ENCODE measurements around the gene CACNA2D3. TPM values are rescaled to one million over a fixed set of nuclear protein-coding genes. Genes with fewer than 3 reads are reported as not detected.

Gene CACNA2D3
- total RNA-seq, 2 donors from 2014 or later = 0.97 TPM; not detected in 1

DNA sequence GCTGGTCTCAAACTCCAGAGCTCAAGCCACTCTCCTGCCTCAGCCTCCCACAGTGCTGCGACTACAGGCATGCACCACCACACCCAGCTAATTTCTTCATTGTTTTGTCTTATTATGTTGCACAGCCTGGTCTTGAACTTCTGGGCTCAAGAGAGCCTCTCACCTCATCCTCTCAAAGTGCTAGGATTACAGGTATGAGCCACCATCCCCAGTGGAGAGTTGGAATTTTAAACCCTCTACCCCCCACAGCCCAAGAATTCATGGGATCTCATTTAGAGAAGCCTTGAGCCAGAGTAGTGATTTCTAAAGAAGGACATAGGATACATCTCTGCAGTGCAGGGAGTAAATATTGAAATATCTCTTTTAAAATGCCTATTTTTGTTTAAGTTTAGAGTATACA is 221.1 kb downstream of the CACNA2D3 start:
- no peaks in the 10 kb centered on the region for H3K9me3 ChIP-seq (ENCODE audit: control insufficient read depth, low read length)
- H3K4me3 Mint-ChIP-seq = no peak overlapping the region
- H3K4me1 ChIP-seq (ENCODE audit: control insufficient read depth, insufficient read depth, low read length) = no peaks in the 10 kb centered on the region
- H3K27me3 ChIP-seq (ENCODE audit: control insufficient read depth, insufficient read depth, low read length, poor library complexity, severe bottlenecking) = no peaks in the 10 kb centered on the region
- no peaks in the 10 kb centered on the region for H3K9me3 Mint-ChIP-seq
- peaks cover 35% of the 10 kb centered on the region for H3K4me1 Mint-ChIP-seq
- no peak overlapping the region for H3K27ac Mint-ChIP-seq
- peak; percentile 54 for DNase-seq
- WGBS, 2 experiments (ENCODE audit: insufficient coverage in 1 of 2, insufficient read length in 1 of 2) = 83 to 96% methylated on average over 1 of the region's 1 CpG
- H3K4me3 ChIP-seq (ENCODE audit: low read length) = no peak overlapping the region
- H3K27me3 Mint-ChIP-seq (ENCODE audit: insufficient read depth) = peaks cover 6% of the 10 kb centered on the region
- TF ChIP-seq, protein P1, sequence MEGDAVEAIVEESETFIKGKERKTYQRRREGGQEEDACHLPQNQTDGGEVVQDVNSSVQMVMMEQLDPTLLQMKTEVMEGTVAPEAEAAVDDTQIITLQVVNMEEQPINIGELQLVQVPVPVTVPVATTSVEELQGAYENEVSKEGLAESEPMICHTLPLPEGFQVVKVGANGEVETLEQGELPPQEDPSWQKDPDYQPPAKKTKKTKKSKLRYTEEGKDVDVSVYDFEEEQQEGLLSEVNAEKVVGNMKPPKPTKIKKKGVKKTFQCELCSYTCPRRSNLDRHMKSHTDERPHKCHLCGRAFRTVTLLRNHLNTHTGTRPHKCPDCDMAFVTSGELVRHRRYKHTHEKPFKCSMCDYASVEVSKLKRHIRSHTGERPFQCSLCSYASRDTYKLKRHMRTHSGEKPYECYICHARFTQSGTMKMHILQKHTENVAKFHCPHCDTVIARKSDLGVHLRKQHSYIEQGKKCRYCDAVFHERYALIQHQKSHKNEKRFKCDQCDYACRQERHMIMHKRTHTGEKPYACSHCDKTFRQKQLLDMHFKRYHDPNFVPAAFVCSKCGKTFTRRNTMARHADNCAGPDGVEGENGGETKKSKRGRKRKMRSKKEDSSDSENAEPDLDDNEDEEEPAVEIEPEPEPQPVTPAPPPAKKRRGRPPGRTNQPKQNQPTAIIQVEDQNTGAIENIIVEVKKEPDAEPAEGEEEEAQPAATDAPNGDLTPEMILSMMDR (conservative IDR thresholded peaks at IDR 0.05) = no peak
- no peaks in the 10 kb centered on the region for H3K36me3 ChIP-seq (ENCODE audit: control insufficient read depth, insufficient read depth, low read length)
- H3K9ac ChIP-seq (ENCODE audit: extremely low read depth, low read length, poor library complexity, severe bottlenecking) = no peak overlapping the region
- H3K27ac ChIP-seq (ENCODE audit: low read depth, low read length) = no peak overlapping the region
- H3K36me3 Mint-ChIP-seq (ENCODE audit: low read depth) = no peaks in the 10 kb centered on the region

- peaks cover 6% of the 10 kb centered on the region for H3K27me3 Mint-ChIP-seq (ENCODE audit: insufficient read depth)
- H3K27ac Mint-ChIP-seq = peak overlapping the region; percentile 66
- H3K4me3 Mint-ChIP-seq = no peak overlapping the region
- no peaks in the 10 kb centered on the region for H3K36me3 ChIP-seq (ENCODE audit: control insufficient read depth, insufficient read depth, low read length)
- H3K4me1 Mint-ChIP-seq = peaks cover 44% of the 10 kb centered on the region
- H3K9me3 Mint-ChIP-seq = no peaks in the 10 kb centered on the region
- WGBS, 2 experiments (ENCODE audit: insufficient coverage in 1 of 2, insufficient read length in 1 of 2) = 80 to 89% methylated on average over 3 to 8 of the region's 8 CpGs
- H3K27ac ChIP-seq (ENCODE audit: low read depth, low read length) = no peak overlapping the region
- no peak overlapping the region for H3K9ac ChIP-seq (ENCODE audit: extremely low read depth, low read length, poor library complexity, severe bottlenecking)
- no peak overlapping the region for H3K4me3 ChIP-seq (ENCODE audit: low read length)
- no peaks in the 10 kb centered on the region for H3K4me1 ChIP-seq (ENCODE audit: control insufficient read depth, insufficient read depth, low read length)
- DNase-seq = peak; percentile 60
- TF ChIP-seq, protein P1 (conservative IDR thresholded peaks at IDR 0.05) = no peak
- H3K27me3 ChIP-seq (ENCODE audit: control insufficient read depth, insufficient read depth, low read length, poor library complexity, severe bottlenecking) = no peaks in the 10 kb centered on the region
- no peaks in the 10 kb centered on the region for H3K9me3 ChIP-seq (ENCODE audit: control insufficient read depth, low read length)
- no peaks in the 10 kb centered on the region for H3K36me3 Mint-ChIP-seq (ENCODE audit: low read depth)
These were observed 222.4 kb downstream of the CACNA2D3 start for GRCh38 chr3:54344601-54345231.

DNA sequence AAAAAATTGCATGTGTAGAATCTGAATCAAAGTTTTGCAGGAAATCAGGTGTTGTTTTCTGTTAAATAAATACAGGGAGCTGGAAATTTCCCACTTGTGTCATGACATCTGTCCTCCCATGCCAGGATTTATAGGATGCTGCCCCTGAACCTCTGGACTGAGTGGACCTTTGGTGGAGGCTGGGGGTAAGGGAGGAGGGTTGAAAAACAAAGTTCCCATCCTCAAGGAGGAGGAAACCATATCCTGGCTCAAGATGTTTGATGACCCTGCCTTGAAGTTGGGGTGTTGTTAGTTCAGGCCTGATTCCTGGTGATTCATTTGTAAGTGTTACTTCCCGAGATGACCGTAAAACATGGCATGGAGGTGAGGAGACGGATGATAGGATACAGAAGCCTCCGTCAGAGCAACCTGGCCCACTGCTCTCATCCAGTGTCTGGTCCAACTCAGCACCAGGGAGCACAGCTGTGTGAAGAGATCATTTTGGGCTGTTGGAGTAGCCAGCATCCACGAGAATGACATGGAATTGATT is 223.6 kb downstream of the CACNA2D3 start:
- no peaks in the 10 kb centered on the region for H3K9me3 Mint-ChIP-seq
- H3K4me3 ChIP-seq (ENCODE audit: low read length) = no peak overlapping the region
- no peaks in the 10 kb centered on the region for H3K36me3 Mint-ChIP-seq (ENCODE audit: low read depth)

More for the DNA sequence above, 223.6 kb downstream of the CACNA2D3 start:
- H3K27me3 ChIP-seq (ENCODE audit: control insufficient read depth, insufficient read depth, low read length, poor library complexity, severe bottlenecking) = no peaks in the 10 kb centered on the region
- H3K9me3 ChIP-seq (ENCODE audit: control insufficient read depth, low read length) = no peaks in the 10 kb centered on the region
- no peak overlapping the region for H3K9ac ChIP-seq (ENCODE audit: extremely low read depth, low read length, poor library complexity, severe bottlenecking)
- Mint-ChIP-seq H3K27me3 (ENCODE audit: insufficient read depth) (peaks cover 2% of the 10 kb centered on the region), H3K4me1 (peaks cover 46% of the 10 kb centered on the region), H3K27ac (peak overlapping the region; percentile 55), H3K4me3 (no peak overlapping the region)
- no peak overlapping the region for H3K27ac ChIP-seq (ENCODE audit: low read depth, low read length)
- WGBS, 2 experiments (ENCODE audit: insufficient coverage in 1 of 2, insufficient read length in 1 of 2) = 76 to 96% methylated on average over 4 to 5 of the region's 5 CpGs
- H3K4me1 ChIP-seq (ENCODE audit: control insufficient read depth, insufficient read depth, low read length) = no peaks in the 10 kb centered on the region
- no peaks in the 10 kb centered on the region for H3K36me3 ChIP-seq (ENCODE audit: control insufficient read depth, insufficient read depth, low read length)
- DNase-seq = peak; percentile 75
- TF ChIP-seq, protein P1 (conservative IDR thresholded peaks at IDR 0.05) = no peak

All from endodermal cell (in vitro differentiated cells).